ENCODE data around the gene CFL1. TPM values are rescaled to one million over a fixed set of nuclear protein-coding genes. Genes with fewer than 3 reads are reported as not detected.
A peak's percentile ranks its signal among the peaks of the same experiment; 100 is the strongest.

CFL1 gene
- total and polyA plus RNA-seq, 5 donors from 2014 or later = 737 to 3,209 (median 2,553) TPM

DNA sequence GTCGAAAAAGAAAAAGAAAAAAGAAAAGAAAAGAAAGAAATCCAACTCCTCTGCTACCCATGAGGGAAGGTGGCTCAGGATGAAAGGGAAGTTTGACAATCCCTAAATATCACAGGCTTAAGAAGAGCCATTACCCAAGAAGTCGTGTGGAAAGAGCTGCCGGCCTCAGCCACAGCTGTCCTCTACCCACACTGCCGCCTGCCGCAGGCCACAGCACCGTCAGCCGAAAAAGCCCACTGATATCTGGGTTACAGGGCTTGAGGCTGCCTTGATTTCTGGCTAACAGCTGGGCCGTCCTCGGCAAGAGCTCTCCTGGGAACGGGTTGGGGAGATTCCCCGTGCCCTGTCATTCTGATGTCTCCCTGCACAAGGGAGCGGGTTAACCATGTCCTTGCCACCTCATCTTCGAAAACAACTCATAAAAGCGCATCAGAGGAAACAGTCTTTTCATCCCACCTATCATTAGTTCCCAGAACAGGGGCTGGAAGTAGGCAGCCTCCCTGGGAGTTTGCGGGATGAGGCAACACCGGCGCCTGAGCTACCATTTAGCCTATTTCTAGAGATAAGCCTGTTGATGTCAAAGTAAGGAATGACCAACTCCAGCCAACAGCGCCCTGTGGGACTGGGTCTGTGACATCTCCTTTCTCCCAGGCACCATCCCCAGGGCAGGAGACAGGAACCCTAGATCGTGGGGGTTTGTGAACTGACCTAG is 46.1 kb downstream of the CFL1 start:
- DNase-seq (no peak), ATAC-seq (ENCODE audit: low read depth in 2 of 2) (no peak)
- Mint-ChIP-seq H3K4me3 (no peak overlapping the region), H3K27me3 (peaks cover 21% of the 10 kb centered on the region), H3K27ac (no peak overlapping the region), H3K36me3 (no peaks in the 10 kb centered on the region), H3K9me3 (no peaks in the 10 kb centered on the region), H3K4me1 (peaks cover 0 to 15% (median 2%) of the 10 kb centered on the region in 4 donors)
- peaks cover 1% of the 10 kb centered on the region for H3K4me1 ChIP-seq (ENCODE audit: control insufficient read depth, insufficient read depth, low read length, poor library complexity, severe bottlenecking)
- no peaks in the 10 kb centered on the region for H3K9me3 ChIP-seq (ENCODE audit: control insufficient read depth in 2 of 2, low read length in 2 of 2)
- H3K27ac ChIP-seq (ENCODE audit: insufficient read depth, low read length, poor library complexity, severe bottlenecking) = no peak overlapping the region
- no peaks in the 10 kb centered on the region for H3K36me3 ChIP-seq (ENCODE audit: control insufficient read depth, insufficient read depth, low read length)
- no peaks in the 10 kb centered on the region for H3K27me3 ChIP-seq (ENCODE audit: control insufficient read depth, insufficient read depth, low read length)
- no peak overlapping the region for H3K4me3 ChIP-seq (ENCODE audit: low read depth, low read length)

- DNase-seq (peak in 1 of 3 donors; percentile 51), ATAC-seq (ENCODE audit: low read depth in 2 of 2) (peak; percentile 55 to 70)
- H3K4me1 ChIP-seq (ENCODE audit: control insufficient read depth, insufficient read depth, low read length, poor library complexity, severe bottlenecking) = no peaks in the 10 kb centered on the region
- Mint-ChIP-seq H3K4me3 (peak overlapping the region in 1 of 4 donors; percentile 38), H3K9me3 (no peaks in the 10 kb centered on the region), H3K36me3 (no peaks in the 10 kb centered on the region), H3K4me1 (peaks cover 0 to 7% (median 0%) of the 10 kb centered on the region in 4 donors), H3K27ac (peak overlapping the region in 1 of 3 donors; percentile 80), H3K27me3 (peaks cover 23% of the 10 kb centered on the region)
- H3K27ac ChIP-seq (ENCODE audit: insufficient read depth, low read length, poor library complexity, severe bottlenecking) = no peak overlapping the region
- H3K27me3 ChIP-seq (ENCODE audit: control insufficient read depth, insufficient read depth, low read length) = no peaks in the 10 kb centered on the region
- no peaks in the 10 kb centered on the region for H3K36me3 ChIP-seq (ENCODE audit: control insufficient read depth, insufficient read depth, low read length)
- H3K4me3 ChIP-seq (ENCODE audit: low read depth, low read length) = no peak overlapping the region
- no peaks in the 10 kb centered on the region for H3K9me3 ChIP-seq (ENCODE audit: control insufficient read depth in 2 of 2, low read length in 2 of 2)
Observed at GRCh38 chr11:65810046-65810868, 47.7 kb downstream of the CFL1 start.

DNA sequence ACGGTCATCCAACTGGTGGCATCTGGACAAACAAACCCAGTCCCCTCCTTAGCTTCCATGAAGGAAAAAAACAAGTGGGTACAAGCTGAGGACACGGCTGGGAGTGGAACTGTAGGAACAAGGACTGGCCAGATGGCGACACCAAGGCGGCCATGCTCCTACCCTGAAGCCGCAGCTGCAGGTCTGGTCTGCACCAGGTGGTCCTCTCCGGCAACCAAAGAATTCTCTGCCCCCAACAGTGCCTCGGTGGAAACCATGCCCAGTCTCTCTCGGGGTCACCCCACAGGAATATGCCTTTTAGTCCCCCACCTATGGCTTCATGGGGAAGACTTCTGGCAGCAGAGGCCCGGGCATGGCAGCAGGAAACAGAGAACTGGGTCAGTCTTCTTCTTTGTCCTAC is 48.5 kb downstream of the CFL1 start:
- no peak overlapping the region for H3K27ac Mint-ChIP-seq
- no peak overlapping the region for H3K4me3 Mint-ChIP-seq
- Histone ChIP-seq H3K27ac (ENCODE audit: insufficient read depth, low read length, poor library complexity, severe bottlenecking) (no peak overlapping the region), H3K36me3 (ENCODE audit: control insufficient read depth, insufficient read depth, low read length) (no peaks in the 10 kb centered on the region), H3K4me1 (ENCODE audit: control insufficient read depth, insufficient read depth, low read length, poor library complexity, severe bottlenecking) (no peaks in the 10 kb centered on the region), H3K4me3 (ENCODE audit: low read depth, low read length) (no peak overlapping the region), H3K27me3 (ENCODE audit: control insufficient read depth, insufficient read depth, low read length) (no peaks in the 10 kb centered on the region), H3K9me3 (ENCODE audit: control insufficient read depth in 2 of 2, low read length in 2 of 2) (no peaks in the 10 kb centered on the region)
- DNase-seq (no peak), ATAC-seq (ENCODE audit: low read depth in 2 of 2) (no peak)
- H3K9me3 Mint-ChIP-seq = no peaks in the 10 kb centered on the region
- peaks cover 25% of the 10 kb centered on the region for H3K27me3 Mint-ChIP-seq
- peaks cover 0 to 7% (median 0%) of the 10 kb centered on the region in 4 donors for H3K4me1 Mint-ChIP-seq
- no peaks in the 10 kb centered on the region for H3K36me3 Mint-ChIP-seq

DNA sequence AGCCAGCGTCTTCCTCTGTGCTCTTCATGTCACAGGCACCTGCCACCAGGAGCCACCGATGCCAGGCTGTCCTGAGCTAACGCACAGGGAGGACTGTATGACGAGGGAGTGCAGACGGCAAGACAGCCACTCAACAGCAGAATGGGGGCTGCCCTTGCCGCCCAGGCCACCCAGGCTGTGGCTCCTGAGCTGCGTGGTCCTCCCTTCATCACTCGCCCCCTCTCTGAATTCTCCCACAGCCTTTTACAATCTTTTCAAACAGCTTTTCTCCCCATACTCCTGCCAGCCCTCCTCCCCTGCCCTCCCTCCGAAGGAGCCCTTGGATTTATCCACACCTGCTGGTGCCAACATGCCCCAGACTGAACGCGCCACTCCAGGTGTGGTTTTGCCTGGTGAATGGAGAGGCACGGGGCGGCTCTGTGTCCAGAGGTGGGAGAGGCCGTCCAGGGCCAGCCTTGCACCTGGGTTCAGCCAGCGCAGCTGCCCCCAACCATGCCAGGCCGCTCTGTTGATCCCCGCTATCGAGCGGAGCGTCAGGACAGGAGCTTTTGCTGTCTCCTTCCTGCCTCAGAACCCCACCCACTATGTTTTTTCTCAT is 49.1 kb downstream of the CFL1 start:
- ATAC-seq (ENCODE audit: low read depth in 2 of 2) = no peak
- Histone ChIP-seq H3K9me3 (ENCODE audit: control insufficient read depth in 2 of 2, low read length in 2 of 2) (no peaks in the 10 kb centered on the region), H3K4me1 (ENCODE audit: control insufficient read depth, insufficient read depth, low read length, poor library complexity, severe bottlenecking) (no peaks in the 10 kb centered on the region), H3K27me3 (ENCODE audit: control insufficient read depth, insufficient read depth, low read length) (no peaks in the 10 kb centered on the region), H3K27ac (ENCODE audit: insufficient read depth, low read length, poor library complexity, severe bottlenecking) (no peak overlapping the region), H3K36me3 (ENCODE audit: control insufficient read depth, insufficient read depth, low read length) (no peaks in the 10 kb centered on the region), H3K4me3 (ENCODE audit: low read depth, low read length) (no peak overlapping the region)
- Mint-ChIP-seq H3K27ac (peak overlapping the region in 1 of 3 donors; percentile 30), H3K9me3 (no peaks in the 10 kb centered on the region), H3K4me1 (peaks cover 0 to 6% (median 0%) of the 10 kb centered on the region in 4 donors), H3K27me3 (peaks cover 20% of the 10 kb centered on the region), H3K36me3 (no peaks in the 10 kb centered on the region), H3K4me3 (no peak overlapping the region)
- DNase-seq = no peak

DNA sequence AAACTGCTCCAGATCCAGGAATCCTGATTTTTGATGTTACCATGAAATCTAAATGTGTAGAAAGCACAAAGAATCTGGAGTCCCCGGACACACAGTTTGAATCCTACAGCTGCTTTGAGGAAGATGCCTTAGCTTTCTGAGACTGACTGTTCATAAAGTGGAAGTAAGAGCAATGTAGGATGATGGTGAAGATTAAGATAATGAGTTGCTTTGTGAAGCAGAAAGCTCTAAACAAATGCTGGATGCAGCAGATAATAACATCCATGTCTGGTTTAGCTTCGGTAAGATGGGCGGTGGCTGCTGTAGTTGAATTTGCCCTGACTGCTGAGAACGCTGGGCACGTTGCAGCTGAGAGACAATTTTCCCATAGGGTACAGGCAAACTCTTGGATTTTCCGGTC is 51.0 kb downstream of the CFL1 start:
- no peaks in the 10 kb centered on the region for H3K9me3 ChIP-seq (ENCODE audit: control insufficient read depth in 2 of 2, low read length in 2 of 2)
- H3K4me3 ChIP-seq (ENCODE audit: low read depth, low read length) = no peak overlapping the region
- Mint-ChIP-seq H3K27me3 (peaks cover 18% of the 10 kb centered on the region), H3K4me3 (no peak overlapping the region), H3K4me1 (peaks cover 0 to 4% (median 0%) of the 10 kb centered on the region in 4 donors), H3K9me3 (no peaks in the 10 kb centered on the region), H3K36me3 (no peaks in the 10 kb centered on the region), H3K27ac (no peak overlapping the region)
- no peak for ATAC-seq (ENCODE audit: low read depth in 2 of 2)
- no peaks in the 10 kb centered on the region for H3K27me3 ChIP-seq (ENCODE audit: control insufficient read depth, insufficient read depth, low read length)
- no peaks in the 10 kb centered on the region for H3K36me3 ChIP-seq (ENCODE audit: control insufficient read depth, insufficient read depth, low read length)
- H3K27ac ChIP-seq (ENCODE audit: insufficient read depth, low read length, poor library complexity, severe bottlenecking) = no peak overlapping the region
- no peak for DNase-seq
- H3K4me1 ChIP-seq (ENCODE audit: control insufficient read depth, insufficient read depth, low read length, poor library complexity, severe bottlenecking) = no peaks in the 10 kb centered on the region

Other genes with a start within 250 kb of the CFL1 start
- gene MAP3K11, start 244.0 kb downstream of the CFL1 start, total RNA-seq = 73.1 TPM
- 10 to 100 TPM in 2 of 4 donors, 1 to 10 TPM in 2; 8.1 to 11.6 (median 9.8) TPM for gene MAP3K11, start 244.0 kb downstream of the CFL1 start, polyA plus RNA-seq
- gene PCNX3, start 242.4 kb downstream of the CFL1 start, total RNA-seq = 61.3 TPM
- 1 to 10 TPM; 1.9 to 2.6 (median 2.2) TPM for gene PCNX3, start 242.4 kb downstream of the CFL1 start, polyA plus RNA-seq
- 200 TPM for gene SIPA1, start 220.1 kb downstream of the CFL1 start, total RNA-seq
- 10 to 100 TPM; 74.7 to 91.5 (median 83.1) TPM for gene SIPA1, start 220.1 kb downstream of the CFL1 start, polyA plus RNA-seq
- 295 TPM for gene RELA, start 195.3 kb downstream of the CFL1 start, total RNA-seq
- 10 to 100 TPM; 40.3 to 66.1 (median 53.3) TPM for gene RELA, start 195.3 kb downstream of the CFL1 start, polyA plus RNA-seq
- gene KAT5, start 145.9 kb downstream of the CFL1 start, total RNA-seq = 127 TPM
- 10 to 100 TPM; 45.4 to 62.7 (median 55.7) TPM for gene KAT5, start 145.9 kb downstream of the CFL1 start, polyA plus RNA-seq
- gene RNASEH2C, start 137.4 kb downstream of the CFL1 start, total RNA-seq = 28.3 TPM
- 10 to 100 TPM; 60.6 to 83.8 (median 72.6) TPM for gene RNASEH2C, start 137.4 kb downstream of the CFL1 start, polyA plus RNA-seq
- 16.8 TPM for gene AP5B1, start 77.2 kb downstream of the CFL1 start, total RNA-seq
- gene AP5B1, start 77.2 kb downstream of the CFL1 start, polyA plus RNA-seq = 10 to 100 TPM in 1 of 4 donors, 1 to 10 TPM in 3; 7.6 to 10.8 (median 9.5) TPM
- not detected for gene OVOL1, start 71.1 kb downstream of the CFL1 start, total RNA-seq
- gene OVOL1, start 71.1 kb downstream of the CFL1 start, polyA plus RNA-seq = not detected
- gene SNX32, start 24.2 kb downstream of the CFL1 start, total RNA-seq = 0.44 TPM
- gene SNX32, start 24.2 kb downstream of the CFL1 start, polyA plus RNA-seq = 1 to 10 TPM in 1 of 4 donors, under 1 TPM in 3; 0.32 to 1.3 (median 0.48) TPM
- 51.1 TPM for gene MUS81, start 2.3 kb upstream of the CFL1 start, total RNA-seq
- gene MUS81, start 2.3 kb upstream of the CFL1 start, polyA plus RNA-seq = 10 to 100 TPM; 22.7 to 24.6 (median 23.6) TPM
- gene EFEMP2, start 14.6 kb upstream of the CFL1 start, total RNA-seq = 5.8 TPM
- under 1 TPM; 0.21 to 0.36 (median 0.29) TPM for gene EFEMP2, start 14.6 kb upstream of the CFL1 start, polyA plus RNA-seq
- gene CTSW, start 21.7 kb upstream of the CFL1 start, total RNA-seq = 12.4 TPM
- gene CTSW, start 21.7 kb upstream of the CFL1 start, polyA plus RNA-seq = 10 to 100 TPM in 3 of 4 donors, 1 to 10 TPM in 1; 3.5 to 35.9 (median 16.9) TPM
- 29.8 TPM for gene FIBP, start 30.3 kb upstream of the CFL1 start, total RNA-seq
- 10 to 100 TPM; 71.0 to 81.7 (median 72.7) TPM for gene FIBP, start 30.3 kb upstream of the CFL1 start, polyA plus RNA-seq
- gene CCDC85B, start 32.5 kb upstream of the CFL1 start, total RNA-seq = 20.7 TPM
- 10 to 100 TPM; 58.7 to 74.0 (median 63.2) TPM for gene CCDC85B, start 32.5 kb upstream of the CFL1 start, polyA plus RNA-seq
- 2.7 TPM for gene FOSL1, start 42.2 kb upstream of the CFL1 start, total RNA-seq
- not detected for gene FOSL1, start 42.2 kb upstream of the CFL1 start, polyA plus RNA-seq
- 21.6 TPM for gene C11orf68, start 60.9 kb upstream of the CFL1 start, total RNA-seq
- 10 to 100 TPM; 65.8 to 90.7 (median 85.0) TPM for gene C11orf68, start 60.9 kb upstream of the CFL1 start, polyA plus RNA-seq
- 82.8 TPM for gene DRAP1, start 61.2 kb upstream of the CFL1 start, total RNA-seq
- gene DRAP1, start 61.2 kb upstream of the CFL1 start, polyA plus RNA-seq = 100 to 1,000 TPM in 2 of 4 donors, 10 to 100 TPM in 2; 78.2 to 106 (median 91.4) TPM
- not detected for gene TSGA10IP, start 87.3 kb upstream of the CFL1 start, total RNA-seq
- not detected for gene TSGA10IP, start 87.3 kb upstream of the CFL1 start, polyA plus RNA-seq
- 94.0 TPM for gene SART1, start 103.6 kb upstream of the CFL1 start, total RNA-seq
- gene SART1, start 103.6 kb upstream of the CFL1 start, polyA plus RNA-seq = 10 to 100 TPM; 15.8 to 22.7 (median 19.8) TPM
- gene EIF1AD, start 144.0 kb upstream of the CFL1 start, total RNA-seq = 61.3 TPM
- 10 to 100 TPM; 16.7 to 20.7 (median 18.6) TPM for gene EIF1AD, start 144.0 kb upstream of the CFL1 start, polyA plus RNA-seq
- gene BANF1, start 144.3 kb upstream of the CFL1 start, total RNA-seq = 41.8 TPM
- gene BANF1, start 144.3 kb upstream of the CFL1 start, polyA plus RNA-seq = 100 to 1,000 TPM; 134 to 170 (median 148) TPM
- not detected for gene CST6, start 153.8 kb upstream of the CFL1 start, total RNA-seq
- gene CST6, start 153.8 kb upstream of the CFL1 start, polyA plus RNA-seq = not detected
- not detected for gene CATSPER1, start 168.3 kb upstream of the CFL1 start, total RNA-seq
- gene CATSPER1, start 168.3 kb upstream of the CFL1 start, polyA plus RNA-seq = not detected
- gene GAL3ST3, start 191.0 kb upstream of the CFL1 start, total RNA-seq = not detected
- gene GAL3ST3, start 191.0 kb upstream of the CFL1 start, polyA plus RNA-seq = not detected
- 172 TPM for gene SF3B2, start 194.2 kb upstream of the CFL1 start, total RNA-seq
- 10 to 100 TPM; 67.6 to 79.7 (median 75.2) TPM for gene SF3B2, start 194.2 kb upstream of the CFL1 start, polyA plus RNA-seq
- 306 TPM for gene PACS1, start 212.1 kb upstream of the CFL1 start, total RNA-seq
- gene PACS1, start 212.1 kb upstream of the CFL1 start, polyA plus RNA-seq = 10 to 100 TPM; 43.8 to 57.8 (median 47.1) TPM